Lower leg skin (tissue), 4 donors: ENCODE measurements around the gene TTC7B. TPM values are rescaled to one million over a fixed set of nuclear protein-coding genes. Genes with fewer than 3 reads are reported as not detected.

Experiments
- DNase-seq, 2 donors: peaks; one replicate each; pipeline ENCODE4 v3.0.0-alpha.2; 2019; ENCODE audit warnings: low spot score in 2 of 2
- H3K4me3 ChIP-seq: fragments of 200-600 bp; sonication (generic); 2 replicates; pipeline ENCODE4 v1.5.1; 2017; ENCODE audit warnings: mild to moderate bottlenecking, low read depth; ENCODE audit not compliant: poor library complexity, severe bottlenecking
- POLR2A ChIP-seq, 2 donors: fragments of 450-650 bp; IDR thresholded peaks; one replicate each; pipeline ENCODE4 v1.6.1; 2016 to 2017; ENCODE audit warnings: antibody characterized with exemption in 2 of 2, mild to moderate bottlenecking in 1 of 2, moderate library complexity in 1 of 2
- WGBS, 2 donors: methylation state at CpG; one replicate each; pipeline ENCODE4 v1.1.5; 2018; 5-methylcytosine and 5-hydroxymethylcytosine counted together
- intact Hi-C: fragments of 100-400 bp; cut with DNase I; formaldehyde crosslinking; loops from one replicate; pipeline ENCODE4 v1.15.0; 2023; ENCODE audit warnings: low total_unique reads
- total RNA-seq, 4 donors: library from RNA; depleted of rRNA; stranded (reverse); fragments of >200 nt; gene quantifications; one replicate each; pipeline ENCODE4 v1.1.0, GENCODE V29; 2016
- TF ChIP-seq, protein P1 (sequence below), 3 donors: fragments of 450-650 bp; IDR thresholded peaks; one replicate each; pipeline ENCODE4 v1.5.1; 2016; ENCODE audit warnings: antibody characterized with exemption in 3 of 3, mild to moderate bottlenecking in 3 of 3, moderate library complexity in 2 of 3

Gene TTC7B
- total RNA-seq, 4 donors from 2014 or later: 10.3 to 28.7 (median 20.2) TPM

- intact Hi-C loops: no loop called here
- DNase-seq: no peak
- TF ChIP-seq, protein P1, sequence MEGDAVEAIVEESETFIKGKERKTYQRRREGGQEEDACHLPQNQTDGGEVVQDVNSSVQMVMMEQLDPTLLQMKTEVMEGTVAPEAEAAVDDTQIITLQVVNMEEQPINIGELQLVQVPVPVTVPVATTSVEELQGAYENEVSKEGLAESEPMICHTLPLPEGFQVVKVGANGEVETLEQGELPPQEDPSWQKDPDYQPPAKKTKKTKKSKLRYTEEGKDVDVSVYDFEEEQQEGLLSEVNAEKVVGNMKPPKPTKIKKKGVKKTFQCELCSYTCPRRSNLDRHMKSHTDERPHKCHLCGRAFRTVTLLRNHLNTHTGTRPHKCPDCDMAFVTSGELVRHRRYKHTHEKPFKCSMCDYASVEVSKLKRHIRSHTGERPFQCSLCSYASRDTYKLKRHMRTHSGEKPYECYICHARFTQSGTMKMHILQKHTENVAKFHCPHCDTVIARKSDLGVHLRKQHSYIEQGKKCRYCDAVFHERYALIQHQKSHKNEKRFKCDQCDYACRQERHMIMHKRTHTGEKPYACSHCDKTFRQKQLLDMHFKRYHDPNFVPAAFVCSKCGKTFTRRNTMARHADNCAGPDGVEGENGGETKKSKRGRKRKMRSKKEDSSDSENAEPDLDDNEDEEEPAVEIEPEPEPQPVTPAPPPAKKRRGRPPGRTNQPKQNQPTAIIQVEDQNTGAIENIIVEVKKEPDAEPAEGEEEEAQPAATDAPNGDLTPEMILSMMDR (IDR thresholded peaks at IDR 0.05): no peak
- no peak for TF ChIP-seq POLR2A (IDR thresholded peaks at IDR 0.05)
- no peak overlapping the region for H3K4me3 ChIP-seq
- WGBS, 2 donors: 73 to 76% methylated on average over 6 of the region's 6 CpGs
Measured at GRCh38 chr14:90739318-90740068, 76.7 kb downstream of the TTC7B start.

GRCh38 chr14:90733139-90733808 lies 83.0 kb downstream of the TTC7B start:
- no peak for DNase-seq
- no peak for TF ChIP-seq POLR2A (IDR thresholded peaks at IDR 0.05)
- TF ChIP-seq, protein P1 (IDR thresholded peaks at IDR 0.05): no peak
- 91 to 92% methylated on average over 16 of the region's 16 CpGs for WGBS, 2 donors

DNA sequence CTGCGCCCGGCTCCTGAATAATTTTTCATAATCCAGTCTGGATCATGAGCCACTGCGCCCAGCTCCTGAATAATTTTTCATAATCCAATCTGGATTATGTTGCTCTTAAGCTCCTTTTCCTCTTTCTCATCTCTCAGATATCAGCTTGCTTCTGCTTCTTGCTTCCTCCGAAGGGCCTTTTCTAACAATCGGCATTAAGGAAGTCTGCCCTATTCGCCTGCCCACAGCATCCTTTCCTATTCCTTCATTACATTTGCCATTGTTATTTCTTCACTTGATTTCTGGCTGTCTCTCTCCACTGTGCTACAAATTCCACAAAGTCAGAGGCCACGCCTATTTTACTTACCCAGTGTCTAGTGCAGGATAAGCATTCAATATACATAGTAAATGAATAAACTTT lies 83.5 kb downstream of the TTC7B start:
- intact Hi-C loops: no loop called here
- no peak for TF ChIP-seq POLR2A (IDR thresholded peaks at IDR 0.05)
- TF ChIP-seq, protein P1 (IDR thresholded peaks at IDR 0.05): no peak
- WGBS, 2 donors: 82 to 84% methylated on average over 7 of the region's 7 CpGs
- no peak for DNase-seq
- no peak overlapping the region for H3K4me3 ChIP-seq

More at GRCh38 chr14:90733139-90733808, 83.0 kb downstream of the TTC7B start:
- intact Hi-C loops: no loop called here
- H3K4me3 ChIP-seq: no peak overlapping the region

DNA sequence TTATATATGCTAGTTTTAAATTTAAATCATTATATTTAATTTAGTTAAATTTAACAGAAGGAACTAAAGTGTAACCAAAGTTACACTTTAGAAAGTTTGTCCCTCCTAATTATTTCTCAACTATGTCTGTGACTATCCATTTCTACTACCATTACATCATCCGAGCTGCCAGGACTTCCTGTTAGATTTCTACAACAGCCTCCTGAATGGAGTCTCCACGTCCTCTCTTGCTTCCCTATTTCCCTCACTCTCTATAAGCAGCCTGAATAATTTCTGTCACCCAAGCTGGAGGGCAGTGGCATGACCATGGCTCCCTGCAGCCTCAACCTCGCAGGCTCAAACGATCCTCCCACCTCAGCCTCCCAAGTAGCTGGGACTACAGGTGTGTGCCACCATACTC lies 84.1 kb downstream of the TTC7B start:
- DNase-seq: no peak
- no peak overlapping the region for H3K4me3 ChIP-seq
- intact Hi-C loops: no loop called here
- 84 to 94% methylated on average over 4 of the region's 4 CpGs for WGBS, 2 donors
- no peak for TF ChIP-seq POLR2A (IDR thresholded peaks at IDR 0.05)
- TF ChIP-seq, protein P1 (IDR thresholded peaks at IDR 0.05): no peak

GRCh38 chr14:90731487-90731886 lies 84.7 kb downstream of the TTC7B start:
- H3K4me3 ChIP-seq: no peak overlapping the region
- 84 to 90% methylated on average over 11 of the region's 11 CpGs for WGBS, 2 donors
- intact Hi-C loops: no loop called here
- DNase-seq: no peak
- TF ChIP-seq, protein P1 (IDR thresholded peaks at IDR 0.05): no peak
- no peak for TF ChIP-seq POLR2A (IDR thresholded peaks at IDR 0.05)
